Endothelial cell of umbilical vein (primary cell): Measurements from ENCODE around the gene CDHR1. TPM values are rescaled to one million over a fixed set of nuclear protein-coding genes. Genes with fewer than 3 reads are reported as not detected.

Experiments used
- BruUV-seq: library from RNA; stranded (reverse); fragments of 400-500 nt; replicated peaks from 2 replicates; lab custom pipeline; 2021; lab: Mats Ljungman, UMichigan
- CTCF ChIA-PET: fragments of 300-600, 350-600 bp; sonication (Branson Sonifier 250); formaldehyde crosslinking; loops from one replicate; lab custom pipeline; 2021; ENCODE audit warnings: antibody characterized with exemption, inconsistent platforms; lab: Charles Lee
- POLR2A ChIA-PET: fragments of 300-600, 350-600 bp; sonication (Branson Sonifier 250); formaldehyde crosslinking; loops from one replicate; lab custom pipeline; 2021; ENCODE audit warnings: antibody characterized with exemption, inconsistent platforms; lab: Charles Lee
- DNase-seq: peaks from one replicate; pipeline ENCODE4 v3.0.0-alpha.2; 2011; ENCODE audit warnings: low read depth, low spot score
- FAIRE-seq: peaks from 2 replicates; lab custom pipeline; 2011; peaks lifted over from hg19 to GRCh38; lab: Jason Lieb, UNC
- H2AFZ ChIP-seq: 2 replicates; pipeline ENCODE4 v1.6.0; 2012; ENCODE audit warnings: low read depth, low read length, control low read depth, inconsistent platforms
- H3K27ac ChIP-seq: 2 replicates; pipeline ENCODE4 v1.5.1; 2011; ENCODE audit warnings: low read depth, mild to moderate bottlenecking, control low read depth, low read length, moderate library complexity; ENCODE audit not compliant: insufficient read depth
- H3K27me3 ChIP-seq, 2 experiments: 2 replicates each; pipeline versions ENCODE4 v1.6.0 to v1.6.1; 2011; ENCODE audit warnings: low read length in 2 of 2, mixed read lengths in 1 of 2; ENCODE audit not compliant: control insufficient read depth in 2 of 2, insufficient read depth in 2 of 2
- H3K36me3 ChIP-seq, 2 experiments: 2 replicates in 1 of 2; 3 replicates in 1 of 2; pipeline ENCODE4 v1.5.1; 2011; ENCODE audit warnings: low read length in 2 of 2, mild to moderate bottlenecking in 1 of 2, moderate library complexity in 1 of 2; ENCODE audit not compliant: control insufficient read depth in 2 of 2, insufficient read depth in 2 of 2; ENCODE audit errors: extremely low read depth in 1 of 2
- H3K4me1 ChIP-seq: 3 replicates; pipeline ENCODE4 v1.5.1; 2011; ENCODE audit warnings: mild to moderate bottlenecking, low read length; ENCODE audit not compliant: control insufficient read depth, insufficient read depth; ENCODE audit errors: extremely low read depth
- H3K4me2 ChIP-seq: 2 replicates; pipeline ENCODE4 v1.6.1; 2011; ENCODE audit warnings: low read length, control low read depth, mixed read lengths; ENCODE audit not compliant: insufficient read depth
- H3K4me3 ChIP-seq, 3 experiments: fragments of 200-600 bp in 1 of 3; sonication (generic), shearing (Covaris generic) in 1 of 3; replicated peaks in 1 of 3; 2 replicates each; pipeline ENCODE4 v1.5.1; 2011 to 2016; ENCODE audit warnings: control low read depth in 3 of 3, low read length in 3 of 3, mild to moderate bottlenecking in 2 of 3, inconsistent platforms in 1 of 3, low read depth in 1 of 3, moderate library complexity in 1 of 3; ENCODE audit not compliant: insufficient read depth in 1 of 3
- H3K79me2 ChIP-seq: 2 replicates; pipeline ENCODE4 v1.6.0; 2012; ENCODE audit warnings: low read length, inconsistent platforms; ENCODE audit not compliant: control insufficient read depth, insufficient read depth
- H3K9ac ChIP-seq: replicated peaks from 2 replicates; pipeline ENCODE3; 2011; ENCODE audit warnings: low read length, control low read depth; ENCODE audit not compliant: insufficient read depth; ENCODE audit errors: extremely low read depth
- H3K9me1 ChIP-seq: replicated peaks from 3 replicates; pipeline ENCODE4 v1.6.0; 2011; ENCODE audit warnings: mild to moderate bottlenecking, low read length; ENCODE audit not compliant: control insufficient read depth, insufficient read depth; ENCODE audit errors: extremely low read depth
- H3K9me3 ChIP-seq: replicated peaks from 2 replicates; pipeline ENCODE4 v1.5.1; 2012; ENCODE audit warnings: low read length, inconsistent platforms; ENCODE audit not compliant: control insufficient read depth, insufficient read depth
- H4K20me1 ChIP-seq: replicated peaks from 2 replicates; pipeline ENCODE3; 2011; ENCODE audit warnings: mild to moderate bottlenecking, low read length; ENCODE audit not compliant: control insufficient read depth, insufficient read depth; ENCODE audit errors: extremely low read depth
- CTCF ChIP-seq, 2 donors: IDR thresholded peaks; 1 replicate in 1 of 2; 2 replicates in 1 of 2; pipeline ENCODE4 v1.5.1; 2011; ENCODE audit warnings: low read length in 2 of 2, mild to moderate bottlenecking in 2 of 2, moderate library complexity in 2 of 2, control low read depth in 1 of 2, inconsistent platforms in 1 of 2, low read depth in 1 of 2; ENCODE audit not compliant: insufficient read depth in 1 of 2; ENCODE audit errors: extremely low read depth in 1 of 2
- EZH2 ChIP-seq: IDR thresholded peaks from 2 replicates; pipeline ENCODE4 v1.6.1; 2012; ENCODE audit warnings: borderline replicate concordance, low read depth, mild to moderate bottlenecking, moderate library complexity, low read length, inconsistent platforms; ENCODE audit not compliant: severe bottlenecking
- FOS ChIP-seq: IDR thresholded peaks from 2 replicates; pipeline ENCODE4 v1.6.1; 2011; ENCODE audit warnings: mild to moderate bottlenecking, low read length, moderate library complexity, borderline replicate concordance; ENCODE audit not compliant: insufficient read depth
- GATA2 ChIP-seq: IDR thresholded peaks from 2 replicates; pipeline ENCODE4 v1.7.0; 2011; ENCODE audit warnings: low read depth, mild to moderate bottlenecking, moderate library complexity, mixed read lengths, low read length; ENCODE audit not compliant: insufficient read length, insufficient read depth
- JUN ChIP-seq: IDR thresholded peaks from 2 replicates; pipeline ENCODE4 v1.6.1; 2011; ENCODE audit warnings: borderline replicate concordance, low read depth; ENCODE audit not compliant: insufficient read length, insufficient read depth
- MAX ChIP-seq: IDR thresholded peaks from 2 replicates; pipeline ENCODE4 v1.6.1; 2011; ENCODE audit not compliant: insufficient read depth, insufficient read length
- MYC ChIP-seq: IDR thresholded peaks from one replicate; pipeline ENCODE4 v1.6.1; 2011; ENCODE audit warnings: mild to moderate bottlenecking, low read depth, low read length
- POLR2A ChIP-seq: IDR thresholded peaks from 2 replicates; pipeline ENCODE4 v1.6.1; 2012; ENCODE audit warnings: low read depth, mild to moderate bottlenecking, control low read depth, low read length
- POLR2AphosphoS5 ChIP-seq: IDR thresholded peaks from 2 replicates; pipeline ENCODE4 v1.6.1; 2012; ENCODE audit warnings: low read depth, mild to moderate bottlenecking, control low read depth, low read length, moderate library complexity; ENCODE audit not compliant: insufficient read depth
- dilution Hi-C: fragments of 300-500 bp; cut with MboI; formaldehyde crosslinking; loops from one replicate; pipeline ENCODE4 v1.15.0; 2019; ENCODE audit warnings: low sequenced_read_pairs; ENCODE audit not compliant: extremely low pct_ligation_motif_present
- intact Hi-C: fragments of 100-400 bp; cut with micrococcal nuclease; formaldehyde crosslinking; loops from one replicate; pipeline ENCODE4 v1.10.0; 2022
- polyA plus RNA-seq, 4 experiments: library from polyadenylated mRNA; depleted of rRNA in 3 of 4; stranded (reverse) in 3 of 4; unstranded in 1 of 4; fragments of >200 nt; gene quantifications; 2 replicates each; pipeline versions ENCODE4 v1.2.1 to v1.2.3, GENCODE V29; 2011 to 2012; ENCODE audit warnings: missing spikeins in 1 of 4
- total RNA-seq: library from RNA; stranded (reverse); gene quantifications from 2 replicates; pipeline ENCODE4 v1.2.3, GENCODE V29; 2021

Gene CDHR1
- total and polyA plus RNA-seq, 2 donors (not counting 3 experiments of a cell fraction or from before 2014, with no cell fraction given) = 0.11 to 0.53 TPM

- no peaks in the 10 kb centered on the region for H3K36me3 ChIP-seq
- BruUV-seq = no TSS peak
- no peaks in the 10 kb centered on the region for H3K27me3 ChIP-seq
- H2AFZ ChIP-seq = no peak overlapping the region
- no peaks in the 10 kb centered on the region for H4K20me1 ChIP-seq
- no peak overlapping the region for H3K4me3 ChIP-seq
- no peak overlapping the region for H3K27ac ChIP-seq
- H3K4me2 ChIP-seq = no peak overlapping the region
- no peaks in the 10 kb centered on the region for H3K9me3 ChIP-seq
- no peaks in the 10 kb centered on the region for H3K4me1 ChIP-seq
- DNase-seq (no peak), FAIRE-seq (no peak)
- no peaks in the 10 kb centered on the region for H3K79me2 ChIP-seq
- TF ChIP-seq FOS (no peak), JUN (no peak), MYC (no peak), GATA2 (no peak), CTCF (IDR thresholded peaks at IDR 0.05; ENCODE audit: extremely low read depth in 1 of 2, insufficient read depth in 1 of 2, low read depth in 1 of 2, low read length in 2 of 2) (no peak), MAX (no peak), POLR2AphosphoS5 (no peak), EZH2 (no peak), POLR2A (no peak)
- dilution Hi-C loops (no loop called here), intact Hi-C loops (no loop called here)
- ChIA-PET CTCF (no interaction called here), POLR2A (no interaction called here)
- H3K9ac ChIP-seq = no peak overlapping the region
- no peaks in the 10 kb centered on the region for H3K9me1 ChIP-seq
These were observed 18.9 kb upstream of the CDHR1 start for GRCh38 chr10:84175436-84175835.
